NCI-H82 treated with DMSO at 0.1 percent for 48 hours (cell line): Measurements from ENCODE around the gene PTPRT.

Experiments
- DNase-seq: peaks from one replicate; lab custom pipeline; 2025; ENCODE audit not compliant: unreplicated experiment; lab: John Stamatoyannopoulos, UW

Gene PTPRT

DNA sequence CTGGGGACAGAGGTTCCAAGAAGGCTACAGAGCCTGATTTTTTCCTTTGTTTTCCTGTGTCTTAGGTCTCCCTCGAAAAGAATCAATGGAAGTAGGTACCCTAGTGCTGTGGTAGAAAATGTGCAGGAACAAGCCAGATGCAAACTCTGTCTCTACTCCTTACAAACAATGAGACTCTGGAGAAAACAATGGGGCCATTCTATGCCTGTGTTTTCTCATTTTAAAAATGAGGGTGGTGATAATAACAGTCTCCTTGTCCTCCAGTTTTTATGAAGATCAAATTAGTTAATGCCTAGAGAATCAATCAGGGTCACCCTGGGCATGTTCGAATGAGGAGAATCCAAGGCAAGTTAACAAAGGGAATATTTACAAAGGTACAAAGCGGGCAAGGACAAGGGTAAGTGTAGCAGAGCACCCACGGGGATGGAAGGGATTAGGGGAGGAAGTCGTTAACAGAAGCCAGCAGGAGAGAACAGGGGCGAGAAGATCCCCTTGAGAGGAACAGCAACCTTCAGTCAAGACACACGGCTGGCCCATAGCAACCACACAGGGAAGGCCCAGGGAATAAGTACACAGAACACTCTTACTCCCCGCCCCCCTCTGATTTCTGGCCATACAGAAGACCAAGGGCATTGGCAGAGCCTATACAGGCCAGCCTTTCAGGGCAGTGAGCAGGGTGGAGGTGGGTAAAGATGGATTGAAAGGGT is 342.8 kb downstream of the PTPRT start:
- no peak for DNase-seq

DNA sequence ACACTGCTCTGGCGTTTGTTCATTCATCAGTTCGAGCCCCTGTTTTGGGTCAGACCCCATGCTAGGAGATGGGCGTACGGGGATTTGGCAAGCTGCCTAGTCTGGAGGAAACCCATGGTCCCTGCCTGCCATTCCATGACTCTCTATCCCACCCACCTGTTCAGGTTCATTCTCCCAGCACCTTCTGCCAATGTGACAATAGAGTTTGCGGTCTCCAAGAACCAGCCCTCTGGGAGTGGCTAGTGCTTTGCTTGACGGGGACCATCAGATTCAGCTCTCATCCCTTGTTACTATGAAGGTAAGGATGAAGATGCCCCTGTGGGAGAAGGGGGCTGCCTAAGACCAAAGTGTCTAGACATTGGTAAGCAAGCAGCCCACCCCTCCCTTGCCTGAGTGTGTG is 345.0 kb downstream of the PTPRT start:
- DNase-seq = no peak

DNA sequence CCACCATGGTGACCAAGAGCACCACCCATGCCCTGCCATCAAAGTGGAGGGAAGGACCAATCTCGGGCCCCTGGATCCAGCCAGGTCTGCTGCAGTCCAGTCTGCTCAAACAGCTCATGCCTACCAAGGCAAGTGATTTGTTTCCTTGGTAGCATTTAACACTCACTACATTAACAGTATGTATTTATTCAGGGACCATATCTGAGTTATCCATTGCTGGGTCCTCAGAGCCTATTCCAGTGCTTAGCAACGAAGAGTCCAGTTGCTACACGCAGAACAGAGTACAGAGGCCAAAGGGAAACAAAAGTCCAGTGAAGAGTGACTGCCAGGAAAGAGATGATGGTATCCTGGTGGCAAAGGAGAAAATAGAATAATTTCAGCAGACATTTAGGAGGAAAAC is 352.2 kb downstream of the PTPRT start:
- no peak for DNase-seq

DNA sequence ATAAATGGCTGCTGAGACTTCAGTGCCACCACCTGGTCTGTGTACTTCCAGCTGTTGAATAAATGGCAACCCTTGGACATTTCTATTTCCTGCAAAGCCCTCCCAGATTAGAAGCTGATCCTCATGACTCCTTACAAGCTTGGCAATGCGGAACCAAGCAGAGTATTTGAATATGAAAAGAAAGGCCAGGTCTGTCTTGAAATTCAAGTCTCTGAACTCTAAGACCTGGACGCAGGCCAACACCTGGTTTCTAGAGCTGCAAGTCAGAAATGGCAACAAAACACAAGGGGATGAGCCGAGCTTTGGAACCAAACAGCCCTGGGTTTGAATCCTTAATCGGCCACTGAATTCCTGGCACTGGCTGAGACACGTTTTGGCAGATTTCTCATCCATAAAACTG is 353.4 kb downstream of the PTPRT start:
- DNase-seq = no peak

DNA sequence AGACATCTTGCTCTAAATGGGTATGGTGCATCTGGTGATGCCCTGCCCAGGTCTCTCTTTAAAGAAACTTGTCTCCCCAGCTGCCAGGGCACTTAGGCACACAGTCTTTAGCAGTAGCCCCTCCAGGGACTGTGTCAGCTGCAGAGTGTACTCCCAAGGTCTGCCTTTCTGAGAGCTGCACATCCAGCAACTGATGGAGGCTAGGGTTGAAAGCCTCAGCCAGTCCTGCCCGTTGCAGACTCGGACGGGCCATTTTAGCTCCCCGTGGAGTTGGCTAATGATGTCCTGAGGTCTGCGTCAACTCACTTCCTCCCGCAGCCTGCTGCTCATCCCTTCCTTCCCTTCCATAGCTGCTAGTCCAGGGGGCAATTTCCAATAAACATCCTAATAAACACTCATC is 381.8 kb downstream of the PTPRT start:
- DNase-seq = no peak

DNA sequence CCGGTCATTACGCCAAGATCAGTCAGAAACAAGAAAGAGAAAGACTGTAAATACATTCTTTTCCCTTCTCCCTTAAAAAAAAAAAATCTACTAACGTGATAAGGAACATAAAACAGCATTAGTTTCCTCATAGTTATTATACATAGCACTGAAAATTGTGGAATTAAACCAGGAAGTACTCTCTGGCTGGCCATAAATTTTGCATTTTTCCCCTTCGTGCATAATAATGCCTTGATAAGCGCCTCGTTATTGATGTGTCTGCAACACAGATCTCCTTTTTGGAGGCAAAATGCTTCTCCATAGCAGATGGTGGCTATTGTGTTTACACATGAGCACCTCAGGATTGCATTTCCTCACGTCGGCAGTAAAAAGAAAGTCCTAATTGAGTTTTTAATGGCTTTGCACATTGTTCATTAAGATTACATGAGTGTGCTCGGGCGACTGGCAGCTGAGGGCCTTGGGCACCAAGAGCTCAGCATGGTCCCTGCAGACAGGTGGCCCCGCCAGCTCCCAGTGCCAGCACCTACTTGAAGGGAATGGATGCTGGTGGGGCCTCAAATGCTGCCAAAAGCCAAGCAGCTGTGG is 394.5 kb downstream of the PTPRT start:
- no peak for DNase-seq

DNA sequence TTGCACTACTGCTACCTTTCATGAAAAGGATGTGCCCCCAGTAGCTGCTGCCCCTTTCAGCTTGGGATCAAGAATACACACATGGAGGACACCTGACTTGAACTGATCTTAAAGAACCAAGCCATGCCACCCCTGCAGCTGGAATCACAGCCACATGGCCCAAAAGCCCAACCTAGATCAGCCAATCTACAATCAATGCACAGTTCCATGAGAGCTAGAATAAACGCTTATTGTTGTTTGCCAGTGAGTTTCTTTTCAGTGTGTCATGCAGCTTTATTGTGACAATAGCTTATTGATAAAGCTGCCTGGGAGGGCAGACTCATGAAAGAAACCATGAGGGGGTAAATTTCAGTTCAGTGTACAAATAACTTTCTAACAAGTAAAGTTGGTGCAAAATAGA is 397.7 kb downstream of the PTPRT start:
- DNase-seq = no peak

DNA sequence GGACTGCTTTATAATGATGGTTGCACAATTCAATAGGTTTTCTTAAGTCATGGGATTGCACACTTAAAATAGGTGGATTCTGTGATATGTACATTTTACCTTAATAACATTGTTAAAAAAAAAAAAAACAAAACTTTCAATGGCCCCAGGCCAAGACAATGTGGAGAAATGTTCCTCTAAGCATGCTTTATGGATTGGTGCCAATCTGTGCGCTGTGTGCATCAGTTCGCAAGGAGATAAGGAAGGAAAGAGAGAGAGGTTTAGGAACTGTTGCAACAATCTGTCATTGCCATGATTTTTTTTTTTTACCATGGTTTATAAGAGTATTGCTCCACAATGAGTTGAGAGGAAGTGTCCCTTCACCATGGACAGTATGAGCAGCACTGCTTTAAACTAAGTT is 399.6 kb downstream of the PTPRT start:
- no peak for DNase-seq

DNA sequence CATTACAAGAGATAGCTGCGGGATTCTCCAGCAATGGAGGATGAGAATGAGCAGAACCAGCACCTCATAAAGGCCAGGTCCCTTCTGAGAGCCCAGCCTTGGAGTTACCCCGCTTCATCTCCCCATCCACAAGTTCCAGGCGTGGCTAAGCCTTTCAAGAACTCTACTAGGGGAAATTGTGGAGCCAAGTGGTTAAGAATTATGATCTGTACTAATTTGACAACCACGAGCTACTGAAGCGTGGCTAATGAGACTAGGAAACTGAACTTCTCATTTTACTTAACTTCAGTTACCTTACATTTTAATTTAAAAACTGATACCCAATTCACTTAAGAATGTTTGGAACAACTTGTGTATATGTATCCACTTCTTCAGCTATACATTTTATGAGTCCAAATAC is 401.0 kb downstream of the PTPRT start:
- DNase-seq = no peak

DNA sequence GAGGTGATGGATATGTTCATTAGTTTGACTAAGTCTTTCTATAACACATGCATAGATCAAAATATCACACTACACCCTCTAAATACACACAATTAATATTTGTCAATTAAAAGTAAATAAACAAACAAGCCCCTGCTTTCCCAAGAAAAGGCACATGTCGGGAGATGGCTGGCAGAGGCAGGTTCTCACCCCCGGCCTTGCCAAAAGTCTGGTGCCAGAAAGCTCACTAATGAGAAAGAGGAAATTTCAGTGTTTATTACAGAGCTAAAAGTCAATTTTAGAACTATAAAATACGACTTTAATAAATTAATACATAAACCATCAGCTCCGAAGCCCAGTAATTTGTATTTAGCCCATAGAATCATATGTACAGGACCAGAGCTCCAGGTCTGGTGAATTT is 404.7 kb downstream of the PTPRT start:
- DNase-seq = no peak

DNA sequence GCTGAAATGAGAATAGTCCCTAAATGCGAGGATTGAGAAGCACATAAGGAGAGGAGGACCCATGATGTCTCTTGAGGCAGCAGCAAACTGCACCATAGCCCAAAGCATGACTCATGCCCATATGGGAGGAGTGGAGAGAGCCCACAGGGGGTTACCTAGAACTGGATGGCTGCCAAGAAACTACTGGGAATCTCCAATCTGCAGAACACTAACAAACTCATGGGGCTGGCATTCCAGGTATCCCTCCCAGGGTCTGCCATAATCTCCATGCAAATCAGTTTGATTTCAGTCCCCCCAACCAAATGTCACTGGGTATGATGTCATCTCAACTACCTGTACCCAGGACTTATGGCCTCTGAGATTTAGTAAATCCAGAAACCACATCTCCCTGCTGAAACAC is 410.5 kb downstream of the PTPRT start:
- peak; percentile 56 for DNase-seq

DNA sequence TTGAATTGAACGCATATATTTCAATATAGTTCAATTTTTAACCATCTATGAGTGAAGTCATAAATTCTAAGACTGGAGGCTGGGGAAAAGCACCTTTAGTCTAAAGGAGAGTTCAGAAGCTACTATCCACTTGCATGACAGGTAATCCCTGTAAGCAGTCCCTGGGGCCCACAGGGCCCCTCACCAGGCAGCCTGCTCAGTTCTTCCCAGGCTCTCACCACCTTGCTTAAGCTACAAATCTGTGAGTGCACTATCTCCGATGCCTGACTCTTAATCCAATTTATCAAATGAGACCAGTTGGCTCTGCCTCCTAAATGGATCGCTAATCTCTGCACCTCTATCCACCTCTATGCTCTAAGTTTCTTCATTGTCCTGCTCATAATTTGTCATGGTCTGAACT is 413.8 kb downstream of the PTPRT start:
- DNase-seq = peak; percentile 100

DNA sequence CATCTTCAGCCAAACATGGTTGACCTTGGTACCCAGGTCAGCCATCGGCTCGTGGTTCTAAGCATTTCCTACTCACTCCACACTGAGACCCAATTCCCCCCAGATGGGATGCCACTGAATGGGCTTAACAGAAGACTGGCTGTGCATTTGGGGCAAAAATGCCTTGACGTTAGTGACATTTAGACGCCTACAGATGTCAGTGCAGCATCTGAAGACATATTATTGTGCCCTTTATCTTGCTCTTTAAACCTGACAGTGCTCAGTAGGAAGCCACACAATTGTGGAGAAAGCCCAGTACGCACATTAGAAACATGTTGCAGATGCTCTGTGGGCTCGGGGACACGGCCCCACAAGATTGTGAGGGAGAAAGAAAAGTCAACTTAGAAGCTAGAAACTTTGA is 414.7 kb downstream of the PTPRT start:
- DNase-seq = peak; percentile 37

DNA sequence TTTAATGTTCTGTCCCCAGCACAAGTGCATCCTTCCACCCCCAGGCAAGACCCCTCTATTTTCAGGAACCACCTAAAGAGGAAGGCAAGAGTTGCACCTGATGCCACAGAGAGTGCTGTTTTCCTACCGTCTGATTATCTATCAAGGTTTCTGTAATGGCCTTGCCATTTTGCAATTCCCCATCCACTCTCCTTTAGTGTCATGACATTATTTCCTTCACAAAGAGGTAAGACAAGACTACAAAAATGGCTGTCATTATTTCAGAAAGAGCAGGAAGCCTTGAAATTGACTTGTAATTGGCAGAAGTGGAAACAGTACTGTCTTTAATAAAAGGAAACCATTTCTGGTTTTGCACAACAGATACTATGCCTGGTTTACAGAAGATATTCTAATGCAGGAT is 426.7 kb downstream of the PTPRT start:
- no peak for DNase-seq

DNA sequence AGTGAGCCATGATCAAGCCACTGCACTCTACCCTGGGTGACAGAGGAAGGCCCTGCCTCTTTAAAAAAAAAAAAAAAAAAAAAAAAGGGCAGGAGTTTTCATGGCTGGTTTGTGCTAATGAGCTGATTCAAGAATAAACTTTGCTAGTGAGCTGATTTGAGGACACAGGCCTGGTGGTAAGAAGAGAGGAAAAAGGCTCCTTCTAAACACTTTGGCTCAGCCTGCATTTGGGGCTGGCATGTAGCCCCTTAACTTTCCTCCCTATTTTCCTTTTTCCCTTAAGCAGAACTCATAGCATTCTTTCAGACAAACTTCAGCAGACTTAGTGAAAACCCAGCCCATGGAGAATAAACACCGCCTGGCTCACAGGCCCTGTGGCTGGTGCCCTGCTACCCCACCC is 432.7 kb downstream of the PTPRT start:
- no peak for DNase-seq

DNA sequence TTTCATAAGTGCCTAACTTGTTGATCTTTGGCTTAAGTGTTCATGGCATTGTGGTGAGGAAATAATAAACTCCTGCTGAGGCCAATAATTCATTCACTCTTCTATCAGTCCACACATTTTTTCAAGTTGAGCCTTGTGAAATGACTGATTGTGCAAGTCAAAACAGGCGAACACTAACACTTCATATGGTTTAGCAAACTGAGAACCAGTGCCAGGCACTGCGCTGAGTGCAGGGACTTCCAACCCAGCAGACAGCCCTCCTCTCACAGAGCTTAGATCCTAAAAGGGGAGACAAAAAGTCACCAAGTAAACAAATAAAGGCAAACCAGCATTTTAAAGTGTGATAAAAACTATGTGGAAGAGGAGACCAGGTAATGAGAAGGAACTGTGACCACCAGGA is 435.0 kb downstream of the PTPRT start:
- DNase-seq = no peak

DNA sequence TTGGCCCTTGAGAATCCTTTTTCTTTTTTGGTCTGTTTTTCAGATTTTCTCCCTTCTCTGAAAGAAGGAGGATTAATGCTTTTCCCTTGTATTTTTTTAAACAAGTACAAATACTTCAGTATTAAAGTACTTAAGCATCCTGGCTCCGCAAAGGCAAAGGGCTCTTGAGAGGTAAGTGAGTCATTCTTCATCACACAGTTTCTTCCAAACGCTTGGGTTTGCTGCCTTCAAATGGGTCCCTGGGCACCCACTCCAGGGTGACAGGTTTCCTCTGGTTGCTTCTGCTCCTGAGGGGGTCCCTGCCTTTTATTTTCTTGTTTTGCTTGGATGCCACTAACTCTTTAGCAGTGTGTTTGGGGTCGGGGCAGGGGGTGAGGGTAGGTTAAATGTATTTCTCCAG is 437.1 kb downstream of the PTPRT start:
- no peak for DNase-seq

DNA sequence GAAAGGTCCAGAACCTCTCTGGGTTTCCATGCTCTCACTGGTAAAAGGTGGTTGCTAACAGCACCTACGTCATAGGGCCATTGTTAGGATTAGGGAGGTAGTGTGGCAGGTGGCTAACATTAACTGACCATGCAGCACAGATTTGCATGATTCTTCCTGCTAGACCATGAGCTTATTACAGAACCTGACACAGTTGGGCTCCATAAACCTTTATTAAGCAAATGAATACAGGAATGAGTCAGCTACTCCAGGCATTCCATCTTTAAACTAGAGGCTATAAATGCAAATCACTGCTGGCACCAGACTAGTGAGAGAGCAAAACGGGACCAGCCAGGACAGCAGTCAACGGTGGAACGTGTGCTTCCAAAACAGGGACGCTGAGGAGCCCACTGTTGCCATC is 440.1 kb downstream of the PTPRT start:
- no peak for DNase-seq

DNA sequence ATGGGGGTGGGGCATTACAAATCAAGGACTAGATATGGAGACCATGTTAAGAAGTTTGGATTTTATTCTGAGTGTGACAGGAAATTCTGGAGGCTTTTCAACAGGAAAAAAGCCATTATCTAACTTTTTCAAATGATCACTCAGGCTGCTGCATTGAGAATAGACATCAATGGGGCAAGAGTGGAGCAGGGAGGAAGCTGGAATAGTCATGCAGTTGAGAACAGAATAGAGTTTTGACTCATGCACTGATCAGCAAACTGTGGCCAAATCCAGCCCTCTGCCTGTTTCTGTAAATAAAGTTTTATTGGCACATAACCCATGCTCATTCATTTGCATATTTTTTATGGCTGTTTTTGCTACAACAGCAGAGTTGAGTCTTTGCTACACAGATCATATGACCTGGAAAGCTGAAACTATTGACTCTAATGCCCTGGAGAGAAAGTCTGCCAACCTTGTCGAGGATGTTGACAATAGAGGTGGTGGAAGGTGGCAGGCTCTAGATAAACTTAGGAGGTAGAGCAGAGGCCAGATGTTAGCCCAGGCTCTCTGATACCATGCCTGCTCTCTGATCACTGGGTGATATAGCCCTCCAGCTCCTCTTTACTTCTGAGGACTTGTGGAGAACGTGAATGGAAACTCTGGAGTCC is 441.8 kb downstream of the PTPRT start:
- DNase-seq = no peak

DNA sequence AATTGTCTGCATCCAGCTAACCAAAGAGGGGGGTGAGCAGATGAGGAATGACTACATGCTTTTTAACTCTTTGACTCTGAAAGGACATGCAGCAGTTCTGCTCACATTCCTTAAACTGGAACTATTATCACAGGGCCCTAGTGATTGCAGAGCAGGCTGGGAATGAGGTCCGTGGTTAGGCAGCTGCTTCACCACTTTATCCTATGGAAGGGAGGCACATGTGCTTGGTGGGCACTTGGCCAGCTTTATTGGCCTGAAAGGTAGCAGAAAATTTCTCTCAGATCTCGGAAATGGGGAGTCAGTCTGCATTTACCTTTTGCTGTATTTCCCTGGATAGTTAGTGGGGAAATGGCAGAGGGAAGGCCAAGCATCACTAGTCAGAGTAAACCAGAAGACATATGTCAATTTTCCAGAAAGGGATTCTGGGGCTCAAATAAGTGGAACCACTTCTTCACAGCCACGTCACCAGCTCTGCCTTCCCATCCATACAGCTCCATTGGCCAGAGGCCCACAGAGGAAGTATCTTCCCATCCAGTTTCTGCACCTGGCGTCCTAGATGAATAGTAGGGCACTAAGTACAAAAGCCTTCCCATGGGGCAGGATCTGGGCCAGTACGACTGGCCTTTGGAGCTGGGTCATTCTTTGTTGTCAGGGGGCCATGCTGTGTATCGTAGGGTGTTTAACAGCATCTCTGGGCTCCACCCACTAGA is 444.8 kb downstream of the PTPRT start:
- no peak for DNase-seq

DNA sequence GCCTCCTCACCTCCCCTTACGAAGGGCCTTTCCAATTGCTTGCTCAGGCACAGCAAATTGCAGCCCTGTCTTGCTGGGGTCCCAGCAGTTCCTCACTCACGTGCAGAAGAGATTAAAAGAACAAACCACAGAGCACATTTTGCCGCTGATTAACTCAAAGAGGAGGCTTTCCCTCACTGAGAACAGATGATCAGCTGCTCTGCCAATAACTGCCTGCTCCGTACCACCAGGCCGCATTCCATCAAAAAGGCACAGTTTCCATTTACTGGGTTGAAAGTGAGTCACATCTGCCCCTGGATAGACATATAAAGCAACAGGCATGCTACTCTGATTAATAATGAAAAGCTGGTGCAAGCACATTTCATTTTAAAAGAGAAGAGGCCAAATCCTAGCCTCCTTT is 446.8 kb downstream of the PTPRT start:
- no peak for DNase-seq

DNA sequence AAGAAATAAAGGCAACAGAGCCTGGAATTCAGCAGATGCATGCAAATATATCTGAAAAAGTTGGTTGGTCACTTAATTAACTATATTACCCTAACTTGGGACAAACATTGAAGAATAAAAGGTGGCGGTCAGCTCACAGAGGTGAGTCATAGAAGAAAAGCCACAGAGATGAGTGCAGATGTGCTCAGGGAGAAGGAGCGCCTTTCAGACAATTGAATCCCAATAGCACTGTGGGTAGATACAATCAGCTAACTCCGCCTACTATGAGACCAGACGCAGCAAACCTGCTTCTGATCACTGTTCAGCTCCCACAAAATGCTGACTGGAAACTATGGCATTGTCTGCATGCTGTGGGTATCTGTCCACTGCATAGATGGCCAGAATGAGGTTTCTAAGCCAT is 447.8 kb downstream of the PTPRT start:
- DNase-seq = no peak
